Hematopoietic multipotent progenitor cell treated with erythropoietin and hydrocortisone succinate and interleukin-3 and kit ligand, for 17 days (in vitro differentiated cells): ENCODE measurements around the gene INSYN1.

ENCODE experiments used
- DNase-seq: peaks from one replicate; pipeline ENCODE4 v3.0.0-alpha.2; 2015; ENCODE audit warnings: low spot score

INSYN1 gene

GRCh38 chr15:73777741-73778140, 24.6 kb upstream of the INSYN1 start:
- no peak for DNase-seq

DNA sequence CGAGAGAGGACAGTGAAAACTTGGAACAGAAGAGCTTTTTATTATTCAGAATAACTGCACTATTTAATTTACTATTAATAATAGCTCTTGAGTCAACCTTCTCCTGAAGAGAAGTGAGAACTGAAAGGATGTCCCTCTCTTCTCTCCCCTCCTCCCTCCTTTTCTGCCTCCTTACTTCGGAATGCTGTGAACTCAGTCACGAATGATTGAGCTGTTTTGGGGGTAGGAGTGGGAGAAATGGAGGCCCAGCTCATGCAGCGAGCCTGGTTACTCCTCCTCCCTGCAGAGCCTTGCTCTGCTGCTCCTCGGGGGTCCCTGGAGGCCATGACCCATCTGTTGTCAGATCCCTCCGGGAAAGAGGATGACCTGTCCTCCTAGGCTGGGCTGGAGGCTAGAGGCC, 20.3 kb upstream of the INSYN1 start:
- no peak for DNase-seq

DNA sequence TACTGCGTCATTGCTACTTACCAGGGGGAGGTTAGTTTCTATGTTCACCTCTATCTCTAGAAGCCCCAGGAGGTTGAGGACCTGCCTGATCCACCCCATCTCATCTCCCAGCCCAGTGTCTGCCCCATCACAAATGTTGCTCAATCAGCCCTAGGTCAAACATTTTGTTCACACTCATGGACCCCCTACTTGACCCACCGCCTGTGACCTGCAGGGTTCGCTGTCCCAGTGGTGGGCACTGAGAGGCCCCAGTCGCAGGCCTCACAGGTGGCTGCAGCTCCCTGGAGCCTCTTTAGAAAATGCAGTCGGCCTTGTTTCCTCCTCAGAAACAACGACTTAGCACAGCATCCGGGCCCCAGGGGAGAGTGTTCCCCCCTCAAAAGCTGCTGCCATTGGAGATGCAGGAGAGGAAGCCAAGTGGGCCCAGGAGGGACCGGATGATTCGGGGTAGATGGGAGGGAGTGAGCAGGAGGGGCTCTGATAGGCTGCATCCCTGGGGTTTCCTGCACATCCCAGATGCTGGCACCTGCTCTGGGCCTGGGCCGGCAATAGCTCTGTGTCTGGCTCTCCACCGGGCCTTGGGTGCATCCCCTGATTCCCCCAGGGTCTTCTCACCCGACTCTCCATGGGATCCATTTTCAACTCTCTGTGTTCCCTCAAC, 18.4 kb upstream of the INSYN1 start:
- no peak for DNase-seq

DNA sequence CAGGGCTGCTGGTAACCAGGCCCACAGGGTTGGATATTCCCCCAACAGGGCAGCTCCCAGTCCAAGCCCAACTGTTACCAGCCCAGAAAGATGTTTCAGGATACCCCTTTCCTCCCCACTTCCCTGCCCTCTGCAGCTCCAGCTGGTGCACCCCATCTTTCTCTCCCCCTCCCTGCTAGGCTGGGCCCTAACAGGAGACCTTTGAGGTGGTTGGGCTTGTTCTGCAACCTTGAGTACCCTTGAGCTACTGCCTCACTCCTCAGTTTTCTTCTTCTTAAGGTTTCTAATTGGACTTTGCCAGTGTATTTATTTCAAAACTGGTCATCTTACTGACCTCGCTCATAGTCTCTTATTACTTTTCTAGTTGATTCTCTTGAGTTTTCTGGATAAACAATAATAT, 16.9 kb upstream of the INSYN1 start:
- no peak for DNase-seq

- no peak for DNase-seq
These were observed 14.8 kb upstream of the INSYN1 start for GRCh38 chr15:73767806-73768501.

- no peak for DNase-seq
These were observed 13.4 kb upstream of the INSYN1 start for GRCh38 chr15:73766598-73766997.

DNA sequence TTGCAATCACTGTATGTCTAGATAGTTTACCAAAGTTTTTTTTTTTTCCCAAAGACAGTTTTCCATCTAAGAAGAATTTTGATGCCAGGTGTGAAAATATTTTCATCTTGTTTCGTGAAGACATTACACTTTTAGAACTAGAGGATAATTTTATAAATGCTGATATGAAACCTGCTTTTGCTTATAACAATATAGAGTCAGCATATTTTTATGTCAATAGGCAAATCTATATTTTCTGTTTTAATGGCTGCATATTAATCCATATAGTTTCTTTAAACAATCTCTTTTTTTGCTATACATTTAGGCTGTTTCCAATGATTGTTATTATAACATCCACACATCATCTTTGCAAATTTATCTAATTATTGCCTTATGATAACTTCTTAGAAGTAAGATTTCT, 12.6 kb upstream of the INSYN1 start:
- no peak for DNase-seq

DNA sequence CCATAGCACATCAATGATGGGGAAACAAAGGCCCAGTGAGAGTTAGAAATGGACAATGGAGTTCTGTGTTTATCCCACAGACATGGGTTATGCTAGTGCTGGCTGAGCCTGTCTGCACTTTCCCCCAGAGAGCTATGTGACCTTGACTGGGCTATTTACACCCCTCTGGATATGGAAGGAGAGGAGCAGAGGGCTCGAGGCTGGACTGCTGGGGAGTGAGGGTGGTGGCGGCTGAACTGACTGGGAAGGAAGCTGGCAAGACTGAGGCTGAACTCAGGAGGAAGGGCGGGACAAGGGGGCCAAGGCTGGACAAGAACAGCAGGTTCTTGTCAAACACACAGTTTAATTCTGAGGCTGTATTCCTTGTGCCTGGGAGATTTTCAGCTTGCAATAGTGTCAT, 10.8 kb upstream of the INSYN1 start:
- DNase-seq: no peak

GRCh38 chr15:73760330-73761329, 7.5 kb upstream of the INSYN1 start:
- no peak for DNase-seq

DNA sequence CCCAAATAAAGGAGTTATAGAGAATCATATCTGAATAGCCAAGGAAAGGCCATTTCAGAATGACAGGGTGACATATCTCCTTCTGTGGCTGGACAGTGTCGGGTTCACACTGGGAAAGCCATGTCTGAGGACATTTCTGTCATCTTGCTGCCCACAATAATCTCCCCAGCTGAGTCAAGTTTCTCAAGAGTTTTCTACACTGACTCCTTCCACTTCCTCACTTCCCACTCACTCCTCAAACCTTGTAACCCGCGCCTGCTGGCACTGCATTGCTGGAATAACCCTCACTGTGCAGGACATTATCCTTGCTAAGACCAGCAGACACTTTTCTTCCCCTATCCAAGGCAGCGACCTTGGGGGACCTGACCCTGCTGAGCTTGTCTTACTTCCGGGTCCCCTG, 5.3 kb upstream of the INSYN1 start:
- DNase-seq: no peak

DNA sequence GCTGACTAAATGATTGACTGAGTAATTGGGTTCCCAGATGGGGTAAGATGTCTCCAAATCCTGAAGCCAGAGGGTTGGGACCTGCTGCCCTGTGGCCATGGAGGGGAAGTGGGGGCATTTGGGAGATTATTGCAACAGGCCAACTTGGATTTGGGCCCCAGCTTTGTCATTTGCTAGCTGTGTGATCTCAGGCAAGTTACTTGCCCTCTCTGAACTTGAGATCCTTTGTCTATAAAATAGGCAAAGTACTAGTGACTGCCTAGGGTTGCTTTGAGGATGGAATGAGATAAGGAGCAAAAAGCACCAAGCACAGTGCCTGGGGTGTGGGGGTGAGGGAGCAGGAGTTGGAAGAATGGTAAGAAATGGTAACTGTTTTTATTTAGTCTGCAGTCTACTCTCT, 4.4 kb upstream of the INSYN1 start:
- no peak for DNase-seq

GRCh38 chr15:73756947-73757513, 3.9 kb upstream of the INSYN1 start:
- DNase-seq: no peak

DNA sequence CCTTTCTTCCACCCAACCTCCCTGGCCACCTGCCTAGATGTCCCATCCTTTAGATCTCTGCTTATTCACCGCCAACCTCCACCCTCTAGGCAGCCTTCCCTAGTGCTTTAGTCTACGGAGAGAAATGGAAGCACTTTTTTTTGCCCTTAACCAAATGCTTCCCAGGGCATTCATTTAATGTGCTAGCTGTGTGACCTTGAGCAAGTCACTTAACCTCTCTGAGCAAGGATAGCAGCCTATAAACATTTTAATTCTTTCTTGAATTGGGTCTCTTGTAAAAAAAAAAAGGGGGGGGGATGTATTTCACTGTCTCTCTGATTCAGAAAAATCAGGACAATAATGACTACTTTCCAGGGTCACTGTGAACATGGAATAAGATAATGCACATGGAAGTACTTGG, 3.2 kb upstream of the INSYN1 start:
- DNase-seq: no peak

DNA sequence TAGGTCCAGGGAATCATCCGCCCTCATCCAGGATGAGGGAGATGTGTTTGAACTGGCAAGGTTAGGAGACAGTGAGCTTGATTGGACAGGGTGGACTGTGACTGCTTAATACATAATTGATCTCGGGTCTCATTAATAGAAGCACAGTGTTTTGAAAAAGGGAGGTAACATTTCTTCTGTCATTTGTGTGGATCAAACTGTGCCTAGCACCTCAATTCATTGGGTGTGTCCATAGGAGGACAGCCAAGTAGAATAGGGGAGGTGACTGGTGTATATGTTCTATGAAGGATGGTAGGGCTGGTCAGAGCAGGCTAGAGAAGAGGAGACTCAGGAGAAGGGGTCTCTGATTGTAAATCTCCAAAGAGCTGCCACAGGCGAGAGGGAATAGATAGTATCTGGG, 2.8 kb upstream of the INSYN1 start:
- no peak for DNase-seq

- DNase-seq: no peak
These were observed 2.3 kb upstream of the INSYN1 start for GRCh38 chr15:73755481-73755880.

DNA sequence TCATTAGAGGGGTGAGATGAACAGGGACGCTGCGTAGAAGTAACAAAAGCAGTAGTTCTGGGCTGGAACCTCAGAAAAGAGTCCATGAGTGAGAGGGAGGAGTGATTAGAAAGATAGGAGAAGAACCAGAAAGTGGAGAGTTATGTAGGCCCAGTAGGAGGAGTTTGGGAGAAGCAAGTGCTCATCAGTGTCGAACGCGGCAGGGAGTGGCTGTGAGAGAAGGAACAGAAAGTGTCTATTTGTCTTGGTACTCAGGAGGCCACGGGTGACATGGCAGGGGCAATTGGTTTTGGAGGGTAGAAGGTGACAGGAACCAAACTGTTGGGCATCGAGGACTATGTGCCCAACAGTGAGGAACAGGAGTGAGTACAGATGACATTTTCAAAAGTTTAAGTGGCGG, 1.3 kb upstream of the INSYN1 start:
- DNase-seq: no peak

DNA sequence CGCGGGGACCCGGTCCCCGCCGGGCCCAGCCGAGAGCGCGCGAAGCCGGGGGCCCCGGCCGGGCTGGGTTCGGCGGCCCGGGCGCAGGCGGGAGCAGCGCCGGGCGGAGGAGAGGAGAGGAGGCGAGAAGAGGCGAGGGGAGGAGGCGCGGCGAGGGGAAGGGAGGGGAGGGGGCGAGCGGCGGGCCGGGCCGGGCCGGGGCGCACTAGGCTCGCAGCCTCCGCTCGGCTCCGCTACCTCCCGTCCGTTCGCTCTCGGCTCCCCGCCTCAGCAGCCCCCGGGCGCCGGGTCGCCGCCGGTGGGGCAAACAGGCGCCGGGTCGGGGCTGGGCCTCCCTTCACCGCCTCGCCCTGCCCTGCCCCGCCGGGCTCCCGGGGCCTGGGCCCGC, 351 bp downstream of the INSYN1 start:
- no peak for DNase-seq

GRCh38 chr15:73751899-73752805, 999 bp downstream of the INSYN1 start:
- no peak for DNase-seq

DNA sequence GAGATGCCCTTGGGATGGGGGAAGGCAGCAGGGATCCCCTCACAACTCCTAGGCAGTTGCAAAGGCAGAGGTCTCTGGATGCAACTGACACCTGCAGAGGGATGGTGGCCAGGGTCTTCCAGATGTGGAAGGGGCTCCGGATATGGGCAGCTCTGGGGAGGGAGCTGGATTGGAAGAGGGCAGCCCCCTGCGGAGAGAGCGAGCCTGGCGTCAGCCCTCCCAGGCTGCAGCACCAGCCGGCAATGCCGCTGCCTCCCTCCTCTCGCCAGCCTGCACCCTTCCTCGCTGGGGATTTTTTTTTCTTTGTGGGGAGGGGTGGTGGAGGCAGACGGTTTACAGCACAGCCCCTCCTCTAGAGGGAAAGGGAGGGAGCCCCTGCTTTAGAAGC, 1.6 kb downstream of the INSYN1 start:
- no peak for DNase-seq

DNA sequence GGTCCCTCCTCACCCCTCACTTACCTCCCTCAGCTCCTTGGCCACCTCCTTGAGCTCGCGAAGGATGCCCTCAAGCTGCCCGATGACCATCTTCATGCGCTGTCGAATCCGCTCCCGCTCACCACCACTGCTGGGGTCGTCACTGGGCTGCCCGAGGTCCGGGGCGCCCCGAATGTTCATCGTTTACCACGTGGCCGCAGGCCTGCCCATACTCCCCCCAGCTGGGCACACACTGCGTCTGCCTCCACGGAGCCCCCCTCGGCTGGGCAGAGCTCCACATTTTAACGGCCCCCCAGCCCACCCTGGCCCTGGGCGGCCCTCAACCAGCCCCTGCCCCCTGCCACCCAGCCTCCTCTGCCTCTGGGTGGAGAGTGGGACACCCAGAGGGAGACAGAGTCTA, 2.2 kb downstream of the INSYN1 start:
- no peak for DNase-seq

DNA sequence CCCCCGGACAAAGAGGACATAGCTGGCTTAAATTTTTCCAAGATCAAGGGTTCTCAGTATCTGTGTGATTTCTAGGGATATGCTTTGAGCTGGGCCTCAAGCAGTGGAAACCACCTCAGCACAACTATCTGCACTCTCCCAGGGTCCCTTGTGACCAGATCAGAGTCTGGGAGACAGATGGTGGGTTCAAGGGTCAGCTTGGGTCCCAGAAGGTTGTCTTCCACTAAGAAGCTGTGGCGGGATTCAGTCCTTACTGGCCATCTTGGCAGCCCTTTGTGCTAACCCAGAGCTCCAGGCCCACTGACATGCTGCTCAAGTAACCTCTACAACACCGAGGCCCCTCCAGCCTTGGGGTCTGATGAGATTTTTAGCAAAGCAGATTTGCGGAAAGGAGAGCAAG, 2.7 kb downstream of the INSYN1 start:
- DNase-seq: no peak

DNA sequence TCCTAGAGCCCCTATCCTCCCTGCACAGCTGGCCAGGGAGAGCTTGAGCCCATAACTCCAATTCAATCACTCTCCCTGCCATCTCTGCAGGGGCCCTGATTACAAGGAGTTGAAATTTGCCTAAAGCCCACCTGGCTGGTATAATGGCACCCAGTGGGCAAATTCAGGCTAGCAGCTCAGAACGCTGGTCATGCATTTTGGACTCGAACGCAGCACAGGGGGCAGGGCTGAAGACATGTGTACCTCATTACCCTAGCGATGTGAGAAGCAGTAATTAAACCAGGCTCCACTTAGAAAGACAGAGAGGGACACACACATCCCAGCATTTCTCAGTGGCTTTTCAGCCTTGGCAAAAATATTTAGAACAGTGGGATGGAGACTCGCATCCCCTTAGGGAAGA, 3.2 kb downstream of the INSYN1 start:
- no peak for DNase-seq
